Psoas muscle (tissue), 8 donors: ENCODE results near the gene CFHR1. TPM values are rescaled to one million over a fixed set of nuclear protein-coding genes. Genes with fewer than 3 reads are reported as not detected.

Experiments
- ATAC-seq, 4 donors: fragments of 200-7000 bp; cut with Tn5 transposase; one replicate each; pipeline ENCODE4 v1.9.1; 2020; ENCODE audit warnings: moderate library complexity in 3 of 4, mild to moderate bottlenecking in 2 of 4
- DNase-seq, 2 donors: peaks; one replicate each; pipeline ENCODE4 v3.0.0-alpha.2; 2020
- H3K27ac ChIP-seq: fragments of 200-600 bp; one replicate; pipeline ENCODE4 v1.8.0; 2022
- H3K27me3 ChIP-seq, 3 donors: fragments of 200-600 bp in 1 of 3; one replicate each; pipeline versions ENCODE4 v1.6.1 to v1.8.0; 2013 to 2022; ENCODE audit warnings: low read length in 2 of 3, mild to moderate bottlenecking in 2 of 3, moderate library complexity in 1 of 3; ENCODE audit not compliant: insufficient read depth in 3 of 3
- H3K36me3 ChIP-seq, 2 donors: fragments of 200-600 bp in 1 of 2; one replicate each; pipeline versions ENCODE4 v1.6.1 to v1.8.0; 2013 to 2022; ENCODE audit warnings: low read depth in 1 of 2, mild to moderate bottlenecking in 1 of 2, moderate library complexity in 1 of 2; ENCODE audit not compliant: insufficient read depth in 1 of 2
- H3K4me1 ChIP-seq: fragments of 200-600 bp; one replicate; pipeline ENCODE4 v1.8.0; 2022
- H3K4me3 ChIP-seq: fragments of 200-600 bp; one replicate; pipeline ENCODE4 v1.8.0; 2022; ENCODE audit warnings: mild to moderate bottlenecking
- H3K9me3 ChIP-seq: fragments of 200-600 bp; one replicate; pipeline ENCODE4 v1.8.0; 2022
- WGBS, 3 donors: extraction: QIAGEN DNeasy Blood & Tissue Kit; methylation state at CpG; one replicate each; pipeline versions ENCODE4 v1.1.6 to v1.1.7; 2013; 5-methylcytosine and 5-hydroxymethylcytosine counted together
- intact Hi-C, 2 donors: fragments of 100-400 bp; cut with DNase I; formaldehyde crosslinking; loops; one replicate each; pipeline versions ENCODE4 v1.11.0 to v1.14.2; 2022
- polyA plus RNA-seq, 3 donors: library from polyadenylated mRNA; stranded (reverse); fragments of 200-250 nt; gene quantifications; one replicate each; pipeline ENCODE4 v1.2.3, GENCODE V29; 2013
- total RNA-seq, 4 donors: library from RNA; stranded (reverse); fragmentation: NEBNext Ultra II Directional in 2 of 4; extraction: Animal tissue kit (Norgen Biotek cat#: 25700) in 2 of 4; gene quantifications; one replicate each; pipeline versions ENCODE4 v1.2.1 to v1.2.4, GENCODE V29; 2021 to 2023
- TF ChIP-seq, protein P1 (sequence below): fragments of 200-600 bp; IDR thresholded peaks from one replicate; pipeline ENCODE4 v1.8.0; 2022; ENCODE audit warnings: antibody characterized with exemption
- donor health status: healthy with polysubstance abuse.
- donor health status: DM: no; HTN: no; CAD: no; lungs with moderate emphysema.
- donor health status: Bipolar disorder and iron deficiency.
- donor health status: healthy.
- donor health status: DM: yes; HTN: yes; CAD: no.
- donor health status: DM: no; HTN: no; CAD: no.
- donor health status: DM: no; HTN: no; CAD: no.
- donor health status: DM: yes; HTN: yes; CAD: no.

The CFHR1 gene
- total and polyA plus RNA-seq, 7 donors, result 0.12 TPM; not detected in 6

DNA sequence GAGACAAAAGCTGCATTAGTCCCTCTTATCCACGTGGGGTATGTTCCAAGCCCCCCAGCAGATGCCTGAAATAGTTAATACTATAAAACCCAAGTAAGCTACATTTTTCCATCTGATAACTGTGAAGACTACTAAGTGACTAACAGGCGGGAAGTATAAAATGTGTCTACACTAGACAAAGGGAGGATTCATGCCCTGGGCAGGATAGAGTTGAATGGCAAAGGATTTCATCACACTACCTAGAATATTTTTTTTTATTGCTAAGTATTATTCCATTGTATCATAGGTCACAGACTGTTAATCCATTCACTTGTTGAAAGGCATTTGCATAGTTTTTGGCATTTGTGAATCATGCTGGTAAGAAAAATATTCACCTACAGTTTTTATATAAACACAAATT, 41.9 kb downstream of the CFHR1 start:
- WGBS, 3 donors, result 55 to 62% (median 59%) methylated on average over 2 of the region's 2 CpGs
- no peak for DNase-seq
- Histone ChIP-seq H3K27ac (no peak overlapping the region), H3K9me3 (peaks cover 7% of the 10 kb centered on the region), H3K4me3 (no peak overlapping the region), H3K27me3 (no peaks in the 10 kb centered on the region), H3K4me1 (no peaks in the 10 kb centered on the region), H3K36me3 (no peaks in the 10 kb centered on the region)
- intact Hi-C loops, result no loop called here
- TF ChIP-seq, protein P1, sequence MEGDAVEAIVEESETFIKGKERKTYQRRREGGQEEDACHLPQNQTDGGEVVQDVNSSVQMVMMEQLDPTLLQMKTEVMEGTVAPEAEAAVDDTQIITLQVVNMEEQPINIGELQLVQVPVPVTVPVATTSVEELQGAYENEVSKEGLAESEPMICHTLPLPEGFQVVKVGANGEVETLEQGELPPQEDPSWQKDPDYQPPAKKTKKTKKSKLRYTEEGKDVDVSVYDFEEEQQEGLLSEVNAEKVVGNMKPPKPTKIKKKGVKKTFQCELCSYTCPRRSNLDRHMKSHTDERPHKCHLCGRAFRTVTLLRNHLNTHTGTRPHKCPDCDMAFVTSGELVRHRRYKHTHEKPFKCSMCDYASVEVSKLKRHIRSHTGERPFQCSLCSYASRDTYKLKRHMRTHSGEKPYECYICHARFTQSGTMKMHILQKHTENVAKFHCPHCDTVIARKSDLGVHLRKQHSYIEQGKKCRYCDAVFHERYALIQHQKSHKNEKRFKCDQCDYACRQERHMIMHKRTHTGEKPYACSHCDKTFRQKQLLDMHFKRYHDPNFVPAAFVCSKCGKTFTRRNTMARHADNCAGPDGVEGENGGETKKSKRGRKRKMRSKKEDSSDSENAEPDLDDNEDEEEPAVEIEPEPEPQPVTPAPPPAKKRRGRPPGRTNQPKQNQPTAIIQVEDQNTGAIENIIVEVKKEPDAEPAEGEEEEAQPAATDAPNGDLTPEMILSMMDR, result no peak
- no peak for ATAC-seq

DNA sequence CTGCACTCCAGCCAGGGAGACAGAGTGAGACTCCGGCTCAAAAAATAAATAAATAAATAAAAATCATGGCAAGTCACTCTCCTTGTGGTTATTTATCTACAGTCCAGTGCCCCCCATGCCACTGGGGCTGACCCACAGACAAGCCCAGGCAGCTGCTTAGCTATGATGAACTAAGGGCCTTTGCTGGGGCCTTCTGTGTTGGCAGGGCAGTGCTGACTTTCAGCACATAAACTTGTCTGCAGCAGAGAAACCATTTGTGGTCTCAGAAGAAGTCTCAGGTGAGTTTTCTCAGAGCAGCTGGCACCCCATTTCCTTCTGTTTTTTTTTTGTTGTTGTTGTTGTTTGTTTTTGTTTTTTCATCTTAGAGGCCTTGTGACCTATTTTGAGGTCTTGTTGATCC, 47.4 kb downstream of the CFHR1 start:
- intact Hi-C loops, result no loop called here
- ATAC-seq (no peak), DNase-seq (no peak)
- H3K4me1 ChIP-seq, result no peaks in the 10 kb centered on the region
- H3K4me3 ChIP-seq, result no peak overlapping the region
- H3K27ac ChIP-seq, result no peak overlapping the region
- H3K9me3 ChIP-seq, result peaks cover 7% of the 10 kb centered on the region
- WGBS, 3 donors, result 96 to 100% (median 98%) methylated on average over 1 of the region's 1 CpG
- H3K36me3 ChIP-seq, result no peaks in the 10 kb centered on the region
- H3K27me3 ChIP-seq, result no peaks in the 10 kb centered on the region
- TF ChIP-seq, protein P1, result no peak

DNA sequence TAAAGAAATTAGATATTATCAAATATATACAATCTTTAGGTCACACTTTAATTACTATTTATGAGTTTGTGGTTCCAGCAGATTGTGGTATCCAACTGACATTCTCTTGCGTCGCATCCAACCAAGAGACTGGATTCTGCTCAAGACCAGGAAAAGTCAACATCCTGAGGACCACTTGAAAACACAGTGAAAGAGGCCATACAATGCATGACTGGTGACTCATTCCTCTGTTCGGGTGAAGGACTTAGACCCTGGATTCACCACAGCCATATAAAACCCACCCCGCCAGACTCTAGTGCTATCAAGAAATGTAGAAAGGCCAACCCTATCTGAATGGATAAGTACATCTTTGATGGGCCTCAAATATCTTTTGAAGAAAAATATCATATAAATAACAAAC, 53.9 kb downstream of the CFHR1 start:
- no peak for ATAC-seq
- Histone ChIP-seq H3K36me3 (no peaks in the 10 kb centered on the region), H3K27ac (no peak overlapping the region), H3K4me3 (no peak overlapping the region), H3K9me3 (no peaks in the 10 kb centered on the region), H3K27me3 (no peaks in the 10 kb centered on the region), H3K4me1 (no peaks in the 10 kb centered on the region)
- intact Hi-C loops, result no loop called here
- 91 to 95% (median 93%) methylated on average over 4 of the region's 4 CpGs for WGBS, 3 donors
- TF ChIP-seq, protein P1, result no peak
- DNase-seq, result no peak

DNA sequence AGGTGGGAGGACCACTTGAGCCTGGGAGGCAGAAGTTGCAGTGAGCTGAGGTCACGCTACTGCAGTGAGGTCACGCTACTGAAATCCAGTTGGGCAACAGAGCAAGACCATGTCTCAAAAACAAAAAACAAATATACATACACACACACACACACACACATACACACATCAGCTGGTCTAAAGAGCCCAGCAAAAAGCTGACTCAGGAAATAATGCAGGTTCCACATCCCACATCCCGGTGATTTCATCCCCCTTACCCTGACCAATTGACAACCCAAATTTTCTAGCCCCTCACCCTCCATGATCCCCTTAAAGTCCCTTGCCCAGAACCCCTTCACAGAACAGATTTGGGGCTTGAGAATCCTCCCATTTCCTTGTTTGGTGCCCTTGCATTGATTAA, 56.4 kb downstream of the CFHR1 start:
- Histone ChIP-seq H3K4me3 (no peak overlapping the region), H3K27me3 (no peaks in the 10 kb centered on the region), H3K9me3 (no peaks in the 10 kb centered on the region), H3K36me3 (no peaks in the 10 kb centered on the region), H3K4me1 (no peaks in the 10 kb centered on the region), H3K27ac (no peak overlapping the region)
- DNase-seq, result no peak
- TF ChIP-seq, protein P1, result no peak
- ATAC-seq, result no peak
- intact Hi-C loops, result no loop called here
- WGBS, 3 donors, result 92 to 95% (median 92%) methylated on average over 3 of the region's 3 CpGs

DNA sequence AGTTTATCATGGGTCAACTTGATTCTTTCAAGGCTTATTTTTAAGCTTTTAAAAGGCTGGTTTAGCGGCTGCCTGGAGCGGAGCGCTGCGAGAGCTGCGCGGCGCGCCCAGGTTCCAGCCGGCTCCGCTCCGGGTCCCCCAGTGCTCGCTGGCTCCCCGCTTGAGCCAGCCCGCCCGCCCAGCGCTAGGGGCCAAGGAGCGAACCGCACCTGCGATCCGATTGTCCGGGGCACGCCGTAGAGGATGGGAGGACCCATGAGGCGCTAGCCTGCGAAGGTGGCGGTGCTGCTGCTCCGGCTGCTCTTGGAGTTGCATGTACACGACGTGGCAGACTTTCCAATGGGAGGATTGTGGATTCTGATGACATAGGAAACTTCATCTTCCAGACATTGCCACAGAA, 58.4 kb downstream of the CFHR1 start:
- Histone ChIP-seq H3K9me3 (no peaks in the 10 kb centered on the region), H3K36me3 (no peaks in the 10 kb centered on the region), H3K4me3 (no peak overlapping the region), H3K4me1 (no peaks in the 10 kb centered on the region), H3K27me3 (no peaks in the 10 kb centered on the region), H3K27ac (no peak overlapping the region)
- DNase-seq (no peak), ATAC-seq (no peak)
- TF ChIP-seq, protein P1, result no peak
- WGBS, 3 donors, result 6 to 7% (median 6%) methylated on average over 25 to 29 of the region's 29 CpGs
- intact Hi-C loops, result no loop called here

Other genes with a start within 250 kb of the CFHR1 start
- 1 to 10 TPM in 1 of 4 donors, under 1 TPM in 3; 0.12 to 1.2 (median 0.35) TPM for gene KCNT2, start 211.3 kb upstream of the CFHR1 start, total RNA-seq
- under 1 TPM; 0.04 to 0.10 (median 0.04) TPM for gene KCNT2, start 211.3 kb upstream of the CFHR1 start, polyA plus RNA-seq
- 10 to 100 TPM; 19.0 to 44.5 (median 32.5) TPM for gene CFH, start 167.7 kb upstream of the CFHR1 start, total RNA-seq
- gene CFH, start 167.7 kb upstream of the CFHR1 start, polyA plus RNA-seq, result 10 to 100 TPM; 12.5 to 24.2 (median 18.9) TPM
- gene CFHR3, start 44.9 kb upstream of the CFHR1 start, total RNA-seq, result under 1 TPM in 1 of 4 donors, not detected in 3; 0.11 TPM
- under 1 TPM in 2 of 3 donors, not detected in 1; 0.09 to 0.16 TPM for gene CFHR3, start 44.9 kb upstream of the CFHR1 start, polyA plus RNA-seq
- not detected for gene CFHR4, start 68.3 kb downstream of the CFHR1 start, total RNA-seq
- not detected for gene CFHR4, start 68.3 kb downstream of the CFHR1 start, polyA plus RNA-seq
- gene CFHR2, start 124.0 kb downstream of the CFHR1 start, total RNA-seq, result not detected
- not detected for gene CFHR2, start 124.0 kb downstream of the CFHR1 start, polyA plus RNA-seq
- not detected for gene CFHR5, start 157.8 kb downstream of the CFHR1 start, total RNA-seq
- not detected for gene CFHR5, start 157.8 kb downstream of the CFHR1 start, polyA plus RNA-seq
- gene F13B, start 247.5 kb downstream of the CFHR1 start, total RNA-seq, result not detected
- gene F13B, start 247.5 kb downstream of the CFHR1 start, polyA plus RNA-seq, result not detected